ENCODE measurements around the gene GET3.

- TF ChIP-seq CTCF (IDR thresholded peaks at IDR 0.05) (no peak), POLR2A (IDR thresholded peaks at IDR 0.05) (no peak)
Observed at GRCh38 chr19:12794971-12795381, 57.7 kb downstream of the GET3 start.

All from ovary (tissue), 3 donors.